HL-60 (cell line): ENCODE results near the gene NBAS.

Source experiments
- DNase-seq, 2 experiments: peaks; one replicate each; pipeline ENCODE4 v3.0.0-alpha.2; 2010 to 2020; ENCODE audit warnings: low read depth in 1 of 2, low spot score in 1 of 2
- H3K27ac ChIP-seq: fragments of 250-450 bp; sonication (Bioruptor Pico); replicated peaks from 2 replicates; pipeline ENCODE4 v1.5.1; 2020; ENCODE audit warnings: mild to moderate bottlenecking, moderate library complexity
- H3K27me3 ChIP-seq: fragments of 250-450 bp; sonication (Bioruptor Pico); 2 replicates; pipeline ENCODE4 v1.5.1; 2021; ENCODE audit warnings: mild to moderate bottlenecking, moderate library complexity; ENCODE audit not compliant: insufficient read depth, poor library complexity, severe bottlenecking
- H3K4me3 ChIP-seq: replicated peaks from 2 replicates; pipeline ENCODE4 v1.5.1; 2011; ENCODE audit warnings: mild to moderate bottlenecking, control low read depth, low read length; ENCODE audit not compliant: insufficient read depth
- GABPA ChIP-seq: IDR thresholded peaks from 2 replicates; pipeline ENCODE4 v1.6.1; 2012; ENCODE audit warnings: low read depth
- POLR2AphosphoS5 ChIP-seq: IDR thresholded peaks from 2 replicates; pipeline ENCODE4 v1.6.1; 2012; ENCODE audit warnings: low read depth
- SPI1 ChIP-seq: IDR thresholded peaks from 2 replicates; pipeline ENCODE4 v1.6.1; 2012; ENCODE audit warnings: low read depth, mild to moderate bottlenecking, borderline replicate concordance
- TF ChIP-seq, protein P1 (sequence below): IDR thresholded peaks from one replicate; pipeline ENCODE4 v1.5.1; 2011; ENCODE audit warnings: low read length, control low read depth, inconsistent platforms; ENCODE audit not compliant: insufficient read depth
- TF ChIP-seq, protein P2 (sequence below): IDR thresholded peaks from 2 replicates; pipeline ENCODE4 v1.6.1; 2012; ENCODE audit warnings: low read depth; ENCODE audit not compliant: insufficient replicate concordance

The NBAS gene

DNA sequence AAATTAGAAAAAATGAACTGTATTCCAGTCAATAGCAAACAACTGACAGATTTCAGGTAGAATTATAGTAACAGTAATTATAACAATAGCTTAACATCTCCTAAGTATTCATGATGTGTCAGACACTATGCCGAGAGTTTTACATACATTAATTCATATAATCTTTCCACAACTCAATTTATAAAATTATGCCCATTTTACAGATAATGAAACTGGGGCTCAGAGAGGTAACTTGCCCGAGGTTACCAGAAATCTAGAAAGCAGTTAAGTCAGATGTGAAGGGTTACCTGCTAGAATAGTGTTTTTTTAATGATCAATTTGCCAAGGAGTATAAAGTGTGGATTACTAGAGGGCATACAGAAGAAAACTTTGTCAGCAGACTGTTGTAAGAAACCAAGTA, 12.2 kb downstream of the NBAS start:
- no peak for TF ChIP-seq POLR2AphosphoS5
- TF ChIP-seq SPI1 = no peak
- TF ChIP-seq, protein P1, sequence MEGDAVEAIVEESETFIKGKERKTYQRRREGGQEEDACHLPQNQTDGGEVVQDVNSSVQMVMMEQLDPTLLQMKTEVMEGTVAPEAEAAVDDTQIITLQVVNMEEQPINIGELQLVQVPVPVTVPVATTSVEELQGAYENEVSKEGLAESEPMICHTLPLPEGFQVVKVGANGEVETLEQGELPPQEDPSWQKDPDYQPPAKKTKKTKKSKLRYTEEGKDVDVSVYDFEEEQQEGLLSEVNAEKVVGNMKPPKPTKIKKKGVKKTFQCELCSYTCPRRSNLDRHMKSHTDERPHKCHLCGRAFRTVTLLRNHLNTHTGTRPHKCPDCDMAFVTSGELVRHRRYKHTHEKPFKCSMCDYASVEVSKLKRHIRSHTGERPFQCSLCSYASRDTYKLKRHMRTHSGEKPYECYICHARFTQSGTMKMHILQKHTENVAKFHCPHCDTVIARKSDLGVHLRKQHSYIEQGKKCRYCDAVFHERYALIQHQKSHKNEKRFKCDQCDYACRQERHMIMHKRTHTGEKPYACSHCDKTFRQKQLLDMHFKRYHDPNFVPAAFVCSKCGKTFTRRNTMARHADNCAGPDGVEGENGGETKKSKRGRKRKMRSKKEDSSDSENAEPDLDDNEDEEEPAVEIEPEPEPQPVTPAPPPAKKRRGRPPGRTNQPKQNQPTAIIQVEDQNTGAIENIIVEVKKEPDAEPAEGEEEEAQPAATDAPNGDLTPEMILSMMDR = no peak
- H3K27me3 ChIP-seq = no peaks in the 10 kb centered on the region
- DNase-seq = no peak
- no peak overlapping the region for H3K27ac ChIP-seq
- H3K4me3 ChIP-seq = no peak overlapping the region

DNA sequence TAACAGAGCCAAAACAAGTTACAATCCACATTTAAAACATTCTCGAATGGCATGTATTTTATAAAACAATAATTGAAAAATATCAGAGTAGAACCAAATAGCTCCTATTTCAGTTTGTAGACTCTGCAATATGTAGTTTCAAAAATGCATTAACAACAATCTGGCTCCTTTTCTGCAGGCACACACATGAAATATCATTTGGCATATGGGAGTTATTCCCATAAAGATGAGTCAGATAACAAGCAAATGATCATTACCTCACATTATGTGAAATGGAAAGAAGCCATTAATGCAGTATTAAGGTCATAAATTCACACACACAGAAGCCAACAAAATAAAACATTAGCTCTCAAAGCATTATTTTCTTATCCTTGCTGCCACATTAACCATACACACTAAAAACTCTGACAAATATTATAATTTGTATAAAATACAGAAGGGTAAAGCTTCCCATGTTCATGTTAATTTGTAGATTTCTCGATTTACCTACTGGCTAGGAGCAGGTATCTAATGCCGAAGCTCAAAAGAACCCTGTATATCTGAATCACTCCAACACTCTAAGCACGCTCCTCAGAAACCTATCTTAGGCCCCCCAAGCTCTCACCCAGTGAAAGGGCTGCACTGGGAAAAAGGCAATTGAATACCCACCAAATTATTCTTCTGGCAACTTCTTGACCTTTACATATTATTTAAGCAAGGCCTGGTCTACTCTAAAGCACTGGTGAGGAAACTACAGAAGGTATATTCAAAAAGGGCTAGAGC, 13.8 kb downstream of the NBAS start:
- H3K4me3 ChIP-seq = no peak overlapping the region
- TF ChIP-seq SPI1 = no peak
- no peak for TF ChIP-seq GABPA
- TF ChIP-seq, protein P2, sequence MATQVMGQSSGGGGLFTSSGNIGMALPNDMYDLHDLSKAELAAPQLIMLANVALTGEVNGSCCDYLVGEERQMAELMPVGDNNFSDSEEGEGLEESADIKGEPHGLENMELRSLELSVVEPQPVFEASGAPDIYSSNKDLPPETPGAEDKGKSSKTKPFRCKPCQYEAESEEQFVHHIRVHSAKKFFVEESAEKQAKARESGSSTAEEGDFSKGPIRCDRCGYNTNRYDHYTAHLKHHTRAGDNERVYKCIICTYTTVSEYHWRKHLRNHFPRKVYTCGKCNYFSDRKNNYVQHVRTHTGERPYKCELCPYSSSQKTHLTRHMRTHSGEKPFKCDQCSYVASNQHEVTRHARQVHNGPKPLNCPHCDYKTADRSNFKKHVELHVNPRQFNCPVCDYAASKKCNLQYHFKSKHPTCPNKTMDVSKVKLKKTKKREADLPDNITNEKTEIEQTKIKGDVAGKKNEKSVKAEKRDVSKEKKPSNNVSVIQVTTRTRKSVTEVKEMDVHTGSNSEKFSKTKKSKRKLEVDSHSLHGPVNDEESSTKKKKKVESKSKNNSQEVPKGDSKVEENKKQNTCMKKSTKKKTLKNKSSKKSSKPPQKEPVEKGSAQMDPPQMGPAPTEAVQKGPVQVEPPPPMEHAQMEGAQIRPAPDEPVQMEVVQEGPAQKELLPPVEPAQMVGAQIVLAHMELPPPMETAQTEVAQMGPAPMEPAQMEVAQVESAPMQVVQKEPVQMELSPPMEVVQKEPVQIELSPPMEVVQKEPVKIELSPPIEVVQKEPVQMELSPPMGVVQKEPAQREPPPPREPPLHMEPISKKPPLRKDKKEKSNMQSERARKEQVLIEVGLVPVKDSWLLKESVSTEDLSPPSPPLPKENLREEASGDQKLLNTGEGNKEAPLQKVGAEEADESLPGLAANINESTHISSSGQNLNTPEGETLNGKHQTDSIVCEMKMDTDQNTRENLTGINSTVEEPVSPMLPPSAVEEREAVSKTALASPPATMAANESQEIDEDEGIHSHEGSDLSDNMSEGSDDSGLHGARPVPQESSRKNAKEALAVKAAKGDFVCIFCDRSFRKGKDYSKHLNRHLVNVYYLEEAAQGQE = no peak
- no peak for TF ChIP-seq POLR2AphosphoS5
- TF ChIP-seq, protein P1 = no peak
- no peak for DNase-seq

DNA sequence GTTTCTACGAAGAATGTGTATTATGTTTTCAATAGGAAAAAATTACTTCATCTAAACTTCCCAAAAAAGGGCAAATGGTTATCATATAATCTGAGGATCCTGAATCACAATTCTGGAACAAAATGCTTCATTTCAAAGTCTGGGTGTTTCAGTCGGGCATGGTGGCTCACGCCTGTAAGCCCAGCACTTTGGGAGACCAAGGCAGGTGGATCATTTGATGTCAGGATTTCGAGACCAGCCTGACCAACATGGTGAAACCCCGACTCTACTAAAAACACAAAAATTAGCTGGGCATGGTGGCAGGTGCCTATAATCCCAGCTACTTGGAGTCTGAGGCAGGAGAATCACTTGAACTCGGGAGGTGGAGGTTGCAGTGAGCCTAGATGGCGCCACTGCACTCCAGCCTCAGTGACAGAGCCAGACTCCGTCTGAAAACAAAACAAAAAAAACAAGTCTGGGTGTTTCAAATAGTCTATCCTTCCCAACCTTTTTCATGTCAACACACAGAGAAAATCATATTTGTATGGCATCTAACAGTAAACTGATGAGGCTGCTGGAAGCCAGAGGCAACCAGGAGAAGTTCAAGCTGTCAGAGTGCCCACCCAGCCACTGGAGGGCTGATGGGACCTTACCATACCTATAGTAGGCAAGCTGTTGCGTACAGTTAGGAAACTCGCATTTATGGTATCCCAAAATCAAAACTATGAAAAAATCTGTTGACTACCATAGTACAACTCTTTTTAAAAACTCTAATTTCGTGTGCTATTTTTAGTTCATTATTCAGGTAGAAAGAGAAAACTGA, 14.6 kb downstream of the NBAS start:
- DNase-seq = no peak
- H3K27me3 ChIP-seq = no peaks in the 10 kb centered on the region
- TF ChIP-seq, protein P1 = no peak
- no peak for TF ChIP-seq POLR2AphosphoS5
- TF ChIP-seq, protein P2 = no peak
- TF ChIP-seq GABPA = no peak
- TF ChIP-seq SPI1 = no peak
- H3K27ac ChIP-seq = no peak overlapping the region
- H3K4me3 ChIP-seq = no peak overlapping the region

More for the DNA sequence above, 13.8 kb downstream of the NBAS start:
- no peaks in the 10 kb centered on the region for H3K27me3 ChIP-seq
- no peak overlapping the region for H3K27ac ChIP-seq
